HepG2 (cell line): ENCODE data around the gene PRXL2B. TPM values are rescaled to one million over a fixed set of nuclear protein-coding genes. Genes with fewer than 3 reads are reported as not detected.
A peak's percentile ranks its signal among the peaks of the same experiment; 100 is the strongest.

Source experiments
- CREM ChIP-seq, 2 experiments: sonication (generic) in 1 of 2; formaldehyde crosslinking in 1 of 2; IDR thresholded peaks; 2 replicates each; pipeline versions ENCODE4 v1.4.0 to v1.6.1; 2016 to 2020; ENCODE audit warnings: antibody characterized with exemption in 1 of 2, mild to moderate bottlenecking in 1 of 2, missing genetic modification reagents in 1 of 2
- MAFK ChIP-seq, 2 experiments: IDR thresholded peaks in 1 of 2; conservative IDR thresholded peaks in 1 of 2; 2 replicates each; pipeline ENCODE4 v1.6.1; 2011; ENCODE audit warnings: improper control_type of control experiment in 2 of 2, low read length in 2 of 2
- MTF2 ChIP-seq: sonication (generic); formaldehyde crosslinking; IDR thresholded peaks from 2 replicates; pipeline ENCODE4 v1.5.0; 2020; ENCODE audit warnings: missing genetic modification reagents, borderline replicate concordance
- TEAD3 ChIP-seq: optimal IDR thresholded peaks from 2 replicates; pipeline ENCODE3; 2016; ENCODE audit warnings: borderline replicate concordance
- ZBTB33 ChIP-seq: sonication (generic); formaldehyde crosslinking; IDR thresholded peaks from 2 replicates; pipeline ENCODE4 v1.4.0; 2020; ENCODE audit warnings: missing genetic modification reagents
- ZNF639 ChIP-seq: conservative IDR thresholded peaks from 2 replicates; pipeline ENCODE4 v1.6.1; 2018; ENCODE audit warnings: missing genetic modification reagents
- polyA plus RNA-seq, 8 experiments: library from polyadenylated mRNA; depleted of rRNA in 3 of 8; stranded (reverse) in 7 of 8; unstranded in 1 of 8; fragments of >200 nt; fragmentation: Illumina TruSeq in 4 of 8; extraction: Trizol in 4 of 8; gene quantifications; 2 replicates each; pipeline versions ENCODE4 v1.2.1 to v1.2.3, GENCODE V29; 2011 to 2016; ENCODE audit warnings: low read depth in 4 of 8, missing spikeins in 1 of 8, mixed read lengths in 1 of 8; ENCODE audit not compliant: insufficient read depth in 1 of 8
- total RNA-seq, 5 experiments: library from RNA; depleted of rRNA; stranded (reverse); fragments of >200 nt; fragmentation: Illumina TruSeq; extraction: Trizol; gene quantifications; 2 replicates each; pipeline ENCODE4 v1.2.3, GENCODE V29; 2016; ENCODE audit warnings: low read depth in 1 of 5
- TF ChIP-seq, protein P1 (sequence below): sonication (generic); formaldehyde crosslinking; IDR thresholded peaks from 2 replicates; pipeline ENCODE4 v1.4.0; 2020; ENCODE audit warnings: mild to moderate bottlenecking, missing genetic modification reagents
- TF ChIP-seq, protein P2 (sequence below): sonication (generic); formaldehyde crosslinking; IDR thresholded peaks from 2 replicates; pipeline ENCODE4 v1.5.0; 2020; ENCODE audit warnings: missing genetic modification reagents, mild to moderate bottlenecking, borderline replicate concordance

The PRXL2B gene
- total and polyA plus RNA-seq, 2 of the 13 experiments (the other 11 are each of a cell fraction or from before 2014, with no cell fraction given): 16.8 to 22.1 TPM

DNA sequence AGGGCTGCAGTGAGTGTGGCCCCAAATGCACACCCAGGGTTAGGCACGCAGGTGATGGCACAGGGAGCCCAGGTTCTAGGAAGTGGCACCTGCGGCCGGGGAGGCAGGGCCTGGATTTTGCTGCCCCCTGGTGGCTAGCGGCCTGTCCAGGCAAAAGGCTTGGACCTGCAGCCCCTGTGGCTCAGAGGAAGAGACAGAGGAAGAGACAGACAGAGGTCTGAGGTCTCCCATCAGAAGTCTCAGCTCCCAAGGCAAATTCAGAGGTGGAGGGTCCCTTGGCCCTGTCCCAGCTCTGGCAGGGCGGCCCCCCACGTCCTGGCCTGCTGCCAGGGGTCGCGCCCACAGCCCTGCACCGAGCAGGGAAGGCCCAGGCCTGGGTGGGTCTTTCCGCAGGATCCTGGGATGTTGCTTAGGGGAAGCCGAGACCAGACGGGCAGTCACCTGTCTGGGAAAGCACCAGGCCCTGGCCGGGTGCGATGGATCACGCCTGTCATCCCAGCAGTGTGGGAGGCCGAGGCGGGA, 38.4 kb upstream of the PRXL2B start (continued):
- TF ChIP-seq MTF2 (CRISPR knock-in tag) (no peak), CREM (IDR thresholded peaks at IDR 0.05) (no peak), CREM (CRISPR knock-in tag; IDR thresholded peaks at IDR 0.05) (no peak), TEAD3 (no peak), ZNF639 (CRISPR knock-in tag) (no peak), MAFK (conservative IDR thresholded peaks at IDR 0.05 in 1 of 2, IDR thresholded peaks at IDR 0.05 in 1 of 2; ENCODE audit: low read length in 2 of 2) (no peak), ZBTB33 (CRISPR knock-in tag) (no peak)
- TF ChIP-seq, protein P1, sequence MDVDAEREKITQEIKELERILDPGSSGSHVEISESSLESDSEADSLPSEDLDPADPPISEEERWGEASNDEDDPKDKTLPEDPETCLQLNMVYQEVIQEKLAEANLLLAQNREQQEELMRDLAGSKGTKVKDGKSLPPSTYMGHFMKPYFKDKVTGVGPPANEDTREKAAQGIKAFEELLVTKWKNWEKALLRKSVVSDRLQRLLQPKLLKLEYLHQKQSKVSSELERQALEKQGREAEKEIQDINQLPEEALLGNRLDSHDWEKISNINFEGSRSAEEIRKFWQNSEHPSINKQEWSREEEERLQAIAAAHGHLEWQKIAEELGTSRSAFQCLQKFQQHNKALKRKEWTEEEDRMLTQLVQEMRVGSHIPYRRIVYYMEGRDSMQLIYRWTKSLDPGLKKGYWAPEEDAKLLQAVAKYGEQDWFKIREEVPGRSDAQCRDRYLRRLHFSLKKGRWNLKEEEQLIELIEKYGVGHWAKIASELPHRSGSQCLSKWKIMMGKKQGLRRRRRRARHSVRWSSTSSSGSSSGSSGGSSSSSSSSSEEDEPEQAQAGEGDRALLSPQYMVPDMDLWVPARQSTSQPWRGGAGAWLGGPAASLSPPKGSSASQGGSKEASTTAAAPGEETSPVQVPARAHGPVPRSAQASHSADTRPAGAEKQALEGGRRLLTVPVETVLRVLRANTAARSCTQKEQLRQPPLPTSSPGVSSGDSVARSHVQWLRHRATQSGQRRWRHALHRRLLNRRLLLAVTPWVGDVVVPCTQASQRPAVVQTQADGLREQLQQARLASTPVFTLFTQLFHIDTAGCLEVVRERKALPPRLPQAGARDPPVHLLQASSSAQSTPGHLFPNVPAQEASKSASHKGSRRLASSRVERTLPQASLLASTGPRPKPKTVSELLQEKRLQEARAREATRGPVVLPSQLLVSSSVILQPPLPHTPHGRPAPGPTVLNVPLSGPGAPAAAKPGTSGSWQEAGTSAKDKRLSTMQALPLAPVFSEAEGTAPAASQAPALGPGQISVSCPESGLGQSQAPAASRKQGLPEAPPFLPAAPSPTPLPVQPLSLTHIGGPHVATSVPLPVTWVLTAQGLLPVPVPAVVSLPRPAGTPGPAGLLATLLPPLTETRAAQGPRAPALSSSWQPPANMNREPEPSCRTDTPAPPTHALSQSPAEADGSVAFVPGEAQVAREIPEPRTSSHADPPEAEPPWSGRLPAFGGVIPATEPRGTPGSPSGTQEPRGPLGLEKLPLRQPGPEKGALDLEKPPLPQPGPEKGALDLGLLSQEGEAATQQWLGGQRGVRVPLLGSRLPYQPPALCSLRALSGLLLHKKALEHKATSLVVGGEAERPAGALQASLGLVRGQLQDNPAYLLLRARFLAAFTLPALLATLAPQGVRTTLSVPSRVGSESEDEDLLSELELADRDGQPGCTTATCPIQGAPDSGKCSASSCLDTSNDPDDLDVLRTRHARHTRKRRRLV (CRISPR knock-in tag): no peak
- TF ChIP-seq, protein P2, sequence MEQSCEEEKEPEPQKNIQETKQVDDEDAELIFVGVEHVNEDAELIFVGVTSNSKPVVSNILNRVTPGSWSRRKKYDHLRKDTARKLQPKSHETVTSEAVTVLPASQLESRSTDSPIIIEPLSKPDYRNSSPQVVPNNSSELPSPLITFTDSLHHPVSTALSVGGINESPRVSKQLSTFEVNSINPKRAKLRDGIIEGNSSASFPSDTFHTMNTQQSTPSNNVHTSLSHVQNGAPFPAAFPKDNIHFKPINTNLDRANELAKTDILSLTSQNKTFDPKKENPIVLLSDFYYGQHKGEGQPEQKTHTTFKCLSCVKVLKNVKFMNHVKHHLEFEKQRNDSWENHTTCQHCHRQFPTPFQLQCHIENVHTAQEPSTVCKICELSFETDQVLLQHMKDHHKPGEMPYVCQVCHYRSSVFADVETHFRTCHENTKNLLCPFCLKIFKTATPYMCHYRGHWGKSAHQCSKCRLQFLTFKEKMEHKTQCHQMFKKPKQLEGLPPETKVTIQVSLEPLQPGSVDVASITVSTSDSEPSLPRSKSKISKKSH (CRISPR knock-in tag): 0 out of 2 replicates have a peak, but pooled peaks have one; percentile 19
